ENCODE data around the gene NRXN3.

The NRXN3 gene

GRCh38 chr14:78319406-78319805 lies 149.2 kb downstream of the NRXN3 start:
- DNase-seq (ENCODE audit: low read depth in 1 of 2, low spot score in 1 of 2): no peak
- in situ Hi-C loops (cut with HindIII; ENCODE audit: low pct_unique_long_range_greater_than_20kb, low sequenced_read_pairs): no loop called here
- TF ChIP-seq JUND (IDR thresholded peaks at IDR 0.05; ENCODE audit: low read depth): no peak

- no peak for DNase-seq (ENCODE audit: low read depth in 1 of 2, low spot score in 1 of 2)
- in situ Hi-C loops (cut with HindIII; ENCODE audit: low pct_unique_long_range_greater_than_20kb, low sequenced_read_pairs): no loop called here
Measured at GRCh38 chr14:78319887-78320635, 149.9 kb downstream of the NRXN3 start.

DNA sequence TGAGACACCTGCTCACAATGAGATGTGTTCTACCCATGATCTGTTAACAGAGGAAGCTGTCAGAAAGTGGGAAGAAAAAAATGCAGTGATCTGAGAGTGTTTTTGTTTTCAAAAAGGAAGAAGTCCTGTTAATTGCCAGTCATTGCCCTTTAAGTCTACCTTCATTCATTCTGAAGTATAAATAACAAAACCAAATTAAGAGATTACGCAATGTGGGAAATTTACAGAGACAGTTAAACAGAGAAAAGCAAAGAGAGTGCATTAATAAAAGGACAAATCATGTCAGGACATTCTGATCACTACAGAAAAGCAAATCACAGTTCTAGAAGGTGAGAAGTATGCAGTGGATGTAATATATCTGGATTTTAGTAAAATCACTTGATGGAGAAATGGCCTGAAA lies 154.2 kb downstream of the NRXN3 start:
- in situ Hi-C loops (cut with HindIII; ENCODE audit: low pct_unique_long_range_greater_than_20kb, low sequenced_read_pairs): no loop called here

More at GRCh38 chr14:78319887-78320635, 149.9 kb downstream of the NRXN3 start:
- TF ChIP-seq JUND (IDR thresholded peaks at IDR 0.05; ENCODE audit: low read depth): no peak

DNA sequence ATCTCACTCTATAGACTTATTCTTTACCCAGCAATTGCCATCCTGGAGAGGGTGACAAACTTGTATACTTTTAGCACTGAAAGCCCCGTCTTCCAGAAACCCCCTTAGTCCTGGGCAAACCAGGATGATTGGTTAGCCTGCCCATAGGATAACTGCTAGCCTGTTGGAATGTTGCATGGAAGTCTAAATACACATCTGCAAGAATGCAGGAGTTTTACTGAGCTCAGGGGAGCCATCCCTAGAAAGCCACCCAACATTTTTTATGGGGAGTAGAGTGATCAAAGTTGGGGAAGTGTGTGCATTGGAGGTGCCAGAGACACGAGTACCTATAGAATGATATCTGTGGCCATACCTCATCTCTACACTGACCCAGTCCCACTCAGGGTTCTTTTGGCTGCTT lies 155.7 kb downstream of the NRXN3 start:
- in situ Hi-C loops (cut with HindIII; ENCODE audit: low pct_unique_long_range_greater_than_20kb, low sequenced_read_pairs): no loop called here
- DNase-seq (ENCODE audit: low read depth in 1 of 2, low spot score in 1 of 2): no peak
- TF ChIP-seq JUND (IDR thresholded peaks at IDR 0.05; ENCODE audit: low read depth): no peak

More for the DNA sequence above, 154.2 kb downstream of the NRXN3 start:
- DNase-seq (ENCODE audit: low read depth in 1 of 2, low spot score in 1 of 2): no peak
- no peak for TF ChIP-seq JUND (IDR thresholded peaks at IDR 0.05; ENCODE audit: low read depth)

GRCh38 chr14:78327426-78328221 lies 157.5 kb downstream of the NRXN3 start:
- TF ChIP-seq JUND (IDR thresholded peaks at IDR 0.05; ENCODE audit: low read depth): no peak
- no peak for DNase-seq (ENCODE audit: low read depth in 1 of 2, low spot score in 1 of 2)

GRCh38 chr14:78329371-78329770 lies 159.2 kb downstream of the NRXN3 start:
- in situ Hi-C loops (cut with HindIII; ENCODE audit: low pct_unique_long_range_greater_than_20kb, low sequenced_read_pairs): no loop called here
- DNase-seq (ENCODE audit: low read depth in 1 of 2, low spot score in 1 of 2): no peak
- no peak for TF ChIP-seq JUND (IDR thresholded peaks at IDR 0.05; ENCODE audit: low read depth)

More at GRCh38 chr14:78327426-78328221, 157.5 kb downstream of the NRXN3 start:
- in situ Hi-C loops (cut with HindIII; ENCODE audit: low pct_unique_long_range_greater_than_20kb, low sequenced_read_pairs): no loop called here

- TF ChIP-seq JUND (IDR thresholded peaks at IDR 0.05; ENCODE audit: low read depth): no peak
- DNase-seq (ENCODE audit: low read depth in 1 of 2, low spot score in 1 of 2): no peak
- in situ Hi-C loops (cut with HindIII; ENCODE audit: low pct_unique_long_range_greater_than_20kb, low sequenced_read_pairs): no loop called here
Measured at GRCh38 chr14:78335531-78335930, 165.4 kb downstream of the NRXN3 start.

GRCh38 chr14:78340250-78340649 lies 170.1 kb downstream of the NRXN3 start:
- DNase-seq (ENCODE audit: low read depth in 1 of 2, low spot score in 1 of 2): no peak
- in situ Hi-C loops (cut with HindIII; ENCODE audit: low pct_unique_long_range_greater_than_20kb, low sequenced_read_pairs): no loop called here
- no peak for TF ChIP-seq JUND (IDR thresholded peaks at IDR 0.05; ENCODE audit: low read depth)

- in situ Hi-C loops (cut with HindIII; ENCODE audit: low pct_unique_long_range_greater_than_20kb, low sequenced_read_pairs): no loop called here
- DNase-seq (ENCODE audit: low read depth in 1 of 2, low spot score in 1 of 2): peak; percentile 22
Measured at GRCh38 chr14:78341827-78342389, 171.7 kb downstream of the NRXN3 start.

GRCh38 chr14:78342879-78343278 lies 172.7 kb downstream of the NRXN3 start:
- DNase-seq (ENCODE audit: low read depth in 1 of 2, low spot score in 1 of 2): no peak
- in situ Hi-C loops (cut with HindIII; ENCODE audit: low pct_unique_long_range_greater_than_20kb, low sequenced_read_pairs): no loop called here
- TF ChIP-seq JUND (IDR thresholded peaks at IDR 0.05; ENCODE audit: low read depth): no peak

More at GRCh38 chr14:78341827-78342389, 171.7 kb downstream of the NRXN3 start:
- TF ChIP-seq JUND (IDR thresholded peaks at IDR 0.05; ENCODE audit: low read depth): no peak

DNA sequence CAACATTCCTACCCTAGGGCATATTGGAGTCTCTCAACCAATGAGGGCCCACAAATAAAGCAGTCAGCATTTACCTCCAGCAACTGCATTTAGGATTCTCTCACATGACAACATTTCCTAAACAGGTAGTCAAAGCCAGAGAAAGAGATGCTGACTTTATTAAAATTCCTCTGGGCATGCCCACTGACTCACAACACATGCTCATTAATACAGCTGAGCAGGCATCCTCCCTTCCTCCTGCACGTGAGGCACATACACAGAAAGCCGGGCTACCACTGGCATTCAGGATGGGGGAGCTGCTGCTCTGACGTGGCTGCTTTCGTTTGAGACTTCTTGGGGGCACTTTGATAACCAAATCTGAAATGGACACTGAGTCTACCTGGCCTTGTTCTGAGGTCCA lies 174.1 kb downstream of the NRXN3 start:
- DNase-seq (ENCODE audit: low read depth in 1 of 2, low spot score in 1 of 2): no peak
- in situ Hi-C loops (cut with HindIII; ENCODE audit: low pct_unique_long_range_greater_than_20kb, low sequenced_read_pairs): no loop called here
- no peak for TF ChIP-seq JUND (IDR thresholded peaks at IDR 0.05; ENCODE audit: low read depth)

- TF ChIP-seq JUND (IDR thresholded peaks at IDR 0.05; ENCODE audit: low read depth): no peak
- in situ Hi-C loops (cut with HindIII; ENCODE audit: low pct_unique_long_range_greater_than_20kb, low sequenced_read_pairs): no loop called here
- DNase-seq (ENCODE audit: low read depth in 1 of 2, low spot score in 1 of 2): no peak
Measured at GRCh38 chr14:78345131-78345744, 175.1 kb downstream of the NRXN3 start.

Measured in T47D (cell line).